Central memory CD8-positive, alpha-beta T cell (primary cell): Measurements from ENCODE around the gene AMPD2.

ENCODE experiments used
- ATAC-seq: fragments of 150-1000 bp; cut with Tn5 transposase; replicated peaks from 2 replicates; pipeline ENCODE4 v1.10.0; 2022; ENCODE audit warnings: mild to moderate bottlenecking, moderate FRiP score, moderate number of reproducible peaks; ENCODE audit not compliant: poor library complexity, severe bottlenecking; ENCODE audit errors: extremely low read depth
- DNase-seq, 2 donors: peaks; one replicate each; pipeline ENCODE4 v3.0.0; 2021; ENCODE audit warnings: low spot score in 2 of 2
- H3K27ac Mint-ChIP-seq: one replicate; pipeline ENCODE4 v1.8.0; 2022; ENCODE audit warnings: low read depth, mild to moderate bottlenecking, moderate library complexity, mixed read lengths
- H3K27me3 Mint-ChIP-seq: one replicate; pipeline ENCODE4 v1.8.0; 2022; ENCODE audit warnings: mixed read lengths
- H3K36me3 Mint-ChIP-seq: one replicate; pipeline ENCODE4 v1.8.0; 2022; ENCODE audit warnings: mild to moderate bottlenecking, moderate library complexity, mixed read lengths; ENCODE audit not compliant: insufficient read depth
- H3K4me1 Mint-ChIP-seq: one replicate; pipeline ENCODE4 v1.8.0; 2022; ENCODE audit warnings: mixed read lengths
- H3K4me3 Mint-ChIP-seq: one replicate; pipeline ENCODE4 v1.8.0; 2022; ENCODE audit warnings: mild to moderate bottlenecking, moderate library complexity, mixed read lengths
- H3K9me3 Mint-ChIP-seq: one replicate; pipeline ENCODE4 v1.8.0; 2022; ENCODE audit warnings: mixed read lengths

AMPD2 gene

DNA sequence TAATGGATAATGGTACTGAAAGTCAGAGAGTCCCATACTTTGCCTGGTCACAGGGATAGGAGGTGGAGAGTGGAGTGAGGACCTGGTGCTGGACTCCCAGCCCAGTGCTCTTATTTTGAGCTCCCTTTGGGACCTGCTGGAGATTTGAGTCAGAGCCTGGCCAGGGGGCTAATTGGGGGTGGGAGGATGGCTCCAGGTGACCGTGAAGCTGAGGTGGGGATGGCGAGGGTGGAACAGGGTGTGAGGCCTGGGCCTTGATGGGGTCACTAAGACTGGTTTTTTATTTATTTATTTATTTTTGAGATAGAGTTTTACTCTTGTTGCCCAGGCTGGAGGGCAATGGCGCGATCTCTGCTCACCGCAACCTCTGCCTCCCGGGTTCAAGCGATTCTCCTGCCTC, 17.8 kb downstream of the AMPD2 start:
- Mint-ChIP-seq H3K27ac (peak overlapping the region; percentile 13), H3K27me3 (peaks cover 8% of the 10 kb centered on the region), H3K36me3 (peaks cover 2% of the 10 kb centered on the region), H3K4me1 (peaks cover 12% of the 10 kb centered on the region), H3K9me3 (no peaks in the 10 kb centered on the region), H3K4me3 (no peak overlapping the region)
- ATAC-seq = no peak
- peak in 1 of 2 donors; percentile 3 for DNase-seq

DNA sequence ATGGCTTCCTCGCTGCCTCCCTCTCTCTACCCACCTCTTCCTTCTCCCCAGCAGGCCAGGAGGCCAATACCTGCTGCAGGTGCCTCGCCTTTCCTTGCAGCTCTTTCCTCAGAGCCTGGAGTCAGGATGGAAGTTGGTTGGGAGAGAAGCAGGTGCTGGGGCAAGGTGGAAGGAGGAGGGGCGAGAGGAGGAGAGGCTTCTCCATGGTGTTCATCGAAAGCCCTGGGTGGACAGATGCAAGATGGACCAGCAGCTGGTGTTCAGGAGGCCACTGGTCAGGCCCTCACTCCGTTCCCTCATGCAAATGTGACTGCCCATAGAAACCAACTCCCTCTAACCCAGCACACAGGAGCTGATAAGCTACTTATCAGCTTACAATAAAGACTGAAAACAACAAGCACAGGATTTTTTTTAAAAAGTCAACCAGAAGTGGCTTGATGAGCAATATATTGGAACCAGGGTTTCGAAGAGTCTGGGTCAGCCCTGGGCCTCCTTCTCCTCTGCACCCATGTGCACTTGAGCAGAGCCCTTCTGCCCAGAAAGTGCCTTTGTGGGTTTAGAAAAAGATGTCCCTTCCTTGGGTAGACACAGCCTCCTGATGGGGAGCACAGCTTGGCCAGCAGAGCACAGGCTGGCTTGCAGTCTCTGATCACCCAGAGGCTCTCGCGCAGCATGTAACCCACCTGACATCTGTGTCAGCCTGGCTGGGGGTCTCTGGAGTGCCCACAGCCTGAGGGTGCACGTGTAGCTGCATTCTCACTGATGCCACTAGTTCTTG, 19.6 kb downstream of the AMPD2 start:
- ATAC-seq = no peak
- H3K27ac Mint-ChIP-seq = no peak overlapping the region
- peaks cover 5% of the 10 kb centered on the region for H3K36me3 Mint-ChIP-seq
- no peak overlapping the region for H3K4me3 Mint-ChIP-seq
- no peaks in the 10 kb centered on the region for H3K9me3 Mint-ChIP-seq
- H3K4me1 Mint-ChIP-seq = peaks cover 12% of the 10 kb centered on the region
- DNase-seq = peak in 1 of 2 donors; percentile 6
- H3K27me3 Mint-ChIP-seq = peaks cover 8% of the 10 kb centered on the region

DNA sequence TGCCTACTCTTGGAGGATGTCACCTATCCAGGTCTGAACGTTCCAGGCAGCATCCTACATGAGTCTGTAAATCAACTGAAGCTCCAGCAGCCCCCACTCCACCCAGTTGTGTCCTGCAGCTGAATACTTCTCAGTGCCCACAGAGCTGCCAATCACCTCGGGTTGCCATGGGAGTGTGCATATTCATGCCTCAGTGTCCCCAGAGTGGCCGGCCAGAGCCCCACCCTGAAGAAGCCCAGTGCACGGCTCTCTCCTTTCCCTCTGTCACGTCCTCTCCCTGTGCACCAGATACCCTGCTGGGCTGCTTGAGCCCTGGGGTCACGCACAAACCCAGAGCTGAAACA, 20.2 kb downstream of the AMPD2 start:
- peak in 1 of 2 donors; percentile 9 for DNase-seq
- no peak overlapping the region for H3K27ac Mint-ChIP-seq
- H3K9me3 Mint-ChIP-seq = no peaks in the 10 kb centered on the region
- H3K4me3 Mint-ChIP-seq = no peak overlapping the region
- peaks cover 7% of the 10 kb centered on the region for H3K4me1 Mint-ChIP-seq
- H3K36me3 Mint-ChIP-seq = peaks cover 5% of the 10 kb centered on the region
- ATAC-seq = no peak
- peaks cover 8% of the 10 kb centered on the region for H3K27me3 Mint-ChIP-seq

DNA sequence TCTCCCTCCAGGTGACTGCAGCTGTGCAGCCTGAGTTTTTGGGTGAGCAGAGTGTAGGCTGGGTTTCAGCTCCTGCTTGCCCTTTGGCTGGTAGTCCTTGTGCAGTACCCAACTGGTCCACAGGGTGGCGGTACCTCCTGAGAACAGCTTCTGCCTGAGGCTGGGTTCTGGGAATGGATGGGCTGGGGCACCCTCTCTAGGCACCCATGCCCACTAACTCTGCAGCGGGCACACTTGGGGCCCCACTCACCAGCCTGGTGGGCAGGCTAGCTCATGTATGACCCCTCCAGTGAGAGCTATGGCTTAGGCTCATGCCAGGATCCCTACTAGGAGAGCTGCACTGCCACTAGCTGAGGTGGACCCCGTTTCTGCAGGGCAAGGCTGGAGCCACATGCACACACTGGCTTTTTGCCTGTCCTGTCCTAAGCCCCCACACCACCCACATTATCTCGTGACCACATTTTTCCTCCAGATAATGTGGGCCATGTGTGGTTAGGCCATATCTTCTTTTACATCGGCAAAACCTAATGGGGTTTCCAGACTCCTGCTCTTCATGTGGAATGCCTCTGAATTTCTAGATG, 20.7 kb downstream of the AMPD2 start:
- peaks cover 6% of the 10 kb centered on the region for H3K4me1 Mint-ChIP-seq
- ATAC-seq (peak; percentile 70), DNase-seq (peak; percentile 72 to 93)
- no peaks in the 10 kb centered on the region for H3K9me3 Mint-ChIP-seq
- no peak overlapping the region for H3K4me3 Mint-ChIP-seq
- no peak overlapping the region for H3K27ac Mint-ChIP-seq
- H3K36me3 Mint-ChIP-seq = peaks cover 5% of the 10 kb centered on the region
- H3K27me3 Mint-ChIP-seq = peaks cover 8% of the 10 kb centered on the region

DNA sequence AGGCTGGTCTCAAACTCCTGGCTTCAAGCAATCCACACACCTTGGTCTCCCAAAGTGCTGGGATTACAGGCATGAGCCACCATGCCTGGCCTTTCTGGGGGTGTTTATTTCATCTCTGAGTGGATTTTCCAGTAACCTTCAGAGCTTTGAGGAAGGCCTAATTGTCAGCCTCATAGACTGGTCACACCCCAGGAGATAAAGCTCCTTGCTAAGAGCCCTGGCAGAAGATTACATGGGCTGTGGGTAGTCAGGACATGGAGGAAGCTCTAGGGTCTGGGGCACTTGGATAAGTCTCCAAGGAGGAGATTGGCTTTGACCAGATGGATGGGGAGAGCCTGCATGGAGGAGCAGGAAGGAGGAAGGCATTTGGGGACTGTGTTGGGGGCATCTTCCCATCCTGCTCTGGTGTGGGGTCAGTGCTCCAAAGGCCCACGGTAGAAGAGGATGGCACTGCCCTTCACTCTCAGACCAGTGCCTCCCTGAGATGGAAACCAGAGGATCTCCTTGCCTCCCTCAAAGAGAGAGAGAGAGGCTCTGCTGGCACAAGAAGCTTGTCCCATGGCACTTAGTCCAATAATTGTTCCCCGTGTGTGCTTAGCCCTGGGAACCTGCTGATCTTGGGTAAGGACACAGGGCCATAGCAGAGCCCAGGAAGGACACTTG, 21.6 kb downstream of the AMPD2 start:
- no peak overlapping the region for H3K27ac Mint-ChIP-seq
- H3K4me3 Mint-ChIP-seq = no peak overlapping the region
- DNase-seq = peak in 1 of 2 donors; percentile 7
- no peak for ATAC-seq
- no peaks in the 10 kb centered on the region for H3K9me3 Mint-ChIP-seq
- H3K36me3 Mint-ChIP-seq = peaks cover 5% of the 10 kb centered on the region
- H3K27me3 Mint-ChIP-seq = peaks cover 8% of the 10 kb centered on the region
- peaks cover 6% of the 10 kb centered on the region for H3K4me1 Mint-ChIP-seq

DNA sequence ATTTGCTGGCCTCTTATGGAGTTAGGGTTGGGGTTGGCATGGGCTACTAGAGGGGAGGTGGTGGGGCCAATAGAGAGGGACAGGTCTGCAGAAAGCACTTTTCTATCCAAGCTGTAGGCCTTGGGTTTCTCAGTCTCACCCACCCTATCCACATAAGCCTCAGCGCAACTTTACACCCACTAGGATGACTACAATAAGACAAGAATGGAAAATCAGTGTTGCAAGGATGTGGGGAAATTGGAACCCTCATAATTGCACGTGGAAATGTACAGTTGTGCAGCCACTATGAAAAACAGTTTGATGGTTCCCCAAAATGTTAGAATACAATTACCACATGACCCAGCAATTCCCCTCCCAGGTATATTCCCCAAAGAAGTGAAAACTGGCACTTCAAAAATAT, 22.2 kb downstream of the AMPD2 start:
- H3K27me3 Mint-ChIP-seq = peaks cover 8% of the 10 kb centered on the region
- no peak overlapping the region for H3K4me3 Mint-ChIP-seq
- no peak overlapping the region for H3K27ac Mint-ChIP-seq
- peaks cover 6% of the 10 kb centered on the region for H3K4me1 Mint-ChIP-seq
- no peak for DNase-seq
- no peak for ATAC-seq
- H3K36me3 Mint-ChIP-seq = peaks cover 5% of the 10 kb centered on the region
- no peaks in the 10 kb centered on the region for H3K9me3 Mint-ChIP-seq

DNA sequence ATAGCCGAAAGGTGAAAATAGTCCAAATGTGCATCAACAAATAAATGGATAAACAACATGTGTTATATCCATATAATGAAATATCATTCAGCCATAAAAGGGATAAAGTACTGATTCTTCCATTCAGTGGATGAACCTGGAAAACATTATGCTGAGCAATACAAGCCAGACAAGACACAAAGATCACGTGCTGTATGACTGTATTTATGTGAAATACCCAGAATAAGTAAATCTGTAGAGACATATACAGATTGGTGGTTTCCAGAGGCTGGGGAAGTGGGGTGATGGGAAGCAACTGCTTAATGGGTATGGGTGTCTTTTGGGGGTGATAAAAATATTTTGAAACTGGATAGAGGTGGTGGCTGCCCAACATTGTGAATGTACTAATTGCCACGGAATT, 23.0 kb downstream of the AMPD2 start:
- Mint-ChIP-seq H3K36me3 (peaks cover 5% of the 10 kb centered on the region), H3K27me3 (peaks cover 8% of the 10 kb centered on the region), H3K27ac (no peak overlapping the region), H3K4me1 (peaks cover 6% of the 10 kb centered on the region), H3K4me3 (no peak overlapping the region), H3K9me3 (no peaks in the 10 kb centered on the region)
- ATAC-seq (no peak), DNase-seq (no peak)

DNA sequence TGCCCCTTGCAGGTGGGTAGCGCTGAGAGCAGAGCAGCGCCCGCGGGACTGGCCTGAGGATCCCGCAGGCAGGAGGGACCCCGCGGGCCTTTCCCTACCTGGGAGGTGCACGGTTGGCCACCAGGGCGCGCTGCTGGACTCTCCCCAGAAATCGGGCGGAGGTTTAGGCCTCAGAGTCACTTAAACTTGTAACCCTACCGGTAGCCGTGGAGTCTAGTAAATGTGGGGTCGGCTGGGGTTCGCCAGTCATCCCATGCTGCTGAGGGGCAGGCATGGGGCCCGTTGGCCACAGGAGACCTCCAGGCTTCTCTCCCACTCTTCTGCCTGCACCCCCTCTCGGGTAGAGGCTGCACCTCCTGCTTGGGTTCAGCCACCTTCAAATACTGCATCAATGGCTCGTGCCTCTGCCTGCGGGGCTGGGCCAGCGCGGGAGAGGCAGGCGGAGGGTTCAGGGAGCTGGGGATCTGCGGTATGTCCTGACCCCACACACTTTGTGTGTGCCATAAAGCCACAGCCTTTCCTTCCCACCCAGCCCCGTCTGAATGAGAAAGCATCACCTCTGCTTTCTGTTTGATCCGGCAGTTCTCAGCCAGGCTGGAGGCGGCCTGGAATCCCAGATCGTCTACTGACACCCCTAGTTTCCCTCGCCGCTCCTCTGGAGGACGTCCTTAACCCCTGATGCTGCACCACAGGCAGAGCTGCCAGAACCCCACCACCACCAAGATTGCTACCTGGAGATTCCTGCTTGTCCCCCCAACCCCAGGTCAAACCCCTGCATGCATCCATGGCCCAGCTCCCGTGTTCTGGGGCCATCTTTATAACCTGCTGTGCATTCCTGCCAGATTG, 24.0 kb downstream of the AMPD2 start:
- Mint-ChIP-seq H3K27ac (no peak overlapping the region), H3K9me3 (no peaks in the 10 kb centered on the region), H3K4me1 (peaks cover 6% of the 10 kb centered on the region), H3K4me3 (no peak overlapping the region), H3K36me3 (peaks cover 5% of the 10 kb centered on the region), H3K27me3 (peaks cover 8% of the 10 kb centered on the region)
- DNase-seq = peak; percentile 71 to 82
- ATAC-seq = peak; percentile 93

DNA sequence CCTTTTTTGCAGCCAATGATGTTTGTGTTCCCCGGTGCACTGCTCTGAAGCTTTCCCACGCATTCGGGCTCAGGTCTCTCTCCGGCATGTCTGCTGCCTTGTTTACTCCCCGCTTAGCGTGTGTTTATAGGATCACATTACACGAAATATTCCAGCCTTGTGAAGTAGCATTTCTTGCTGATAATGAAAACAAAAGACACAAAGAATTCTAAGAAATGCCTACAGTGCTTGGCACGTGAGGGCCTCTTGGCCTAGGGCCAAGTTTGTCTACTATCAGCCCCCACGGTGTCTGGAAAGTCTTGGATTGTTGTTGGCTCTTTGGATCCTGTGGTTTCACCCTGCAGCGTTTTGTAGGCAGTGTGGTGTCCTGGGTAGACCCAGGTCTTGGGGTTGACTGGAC, 25.0 kb downstream of the AMPD2 start:
- Mint-ChIP-seq H3K4me3 (no peak overlapping the region), H3K4me1 (peaks cover 6% of the 10 kb centered on the region), H3K9me3 (no peaks in the 10 kb centered on the region), H3K27ac (no peak overlapping the region), H3K36me3 (peaks cover 3% of the 10 kb centered on the region), H3K27me3 (peaks cover 8% of the 10 kb centered on the region)
- DNase-seq = no peak
- ATAC-seq = no peak

DNA sequence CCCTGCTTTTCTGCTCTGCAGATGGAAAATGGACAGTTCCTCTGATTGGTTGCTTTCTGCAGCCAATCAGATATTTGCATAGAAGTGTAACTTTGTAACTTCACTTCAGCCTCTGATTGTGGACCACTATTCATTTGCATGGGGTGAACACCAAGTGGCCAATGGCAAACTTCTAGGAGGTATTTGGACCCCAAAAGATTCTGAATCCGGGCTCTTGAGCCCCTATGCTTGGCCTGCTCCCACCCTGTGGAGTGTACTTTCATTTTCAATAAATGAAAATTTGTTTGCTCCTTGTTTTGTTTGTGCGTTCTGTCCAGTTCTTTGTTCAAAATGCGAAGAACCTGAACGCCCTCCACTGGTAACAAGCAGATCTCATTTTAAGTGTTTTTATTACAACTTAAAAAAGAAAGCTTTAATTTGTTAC, 29.9 kb downstream of the AMPD2 start:
- Mint-ChIP-seq H3K4me1 (no peaks in the 10 kb centered on the region), H3K27me3 (peaks cover 17% of the 10 kb centered on the region), H3K4me3 (no peak overlapping the region), H3K9me3 (no peaks in the 10 kb centered on the region), H3K27ac (no peak overlapping the region), H3K36me3 (no peaks in the 10 kb centered on the region)
- DNase-seq = no peak
- ATAC-seq = no peak

DNA sequence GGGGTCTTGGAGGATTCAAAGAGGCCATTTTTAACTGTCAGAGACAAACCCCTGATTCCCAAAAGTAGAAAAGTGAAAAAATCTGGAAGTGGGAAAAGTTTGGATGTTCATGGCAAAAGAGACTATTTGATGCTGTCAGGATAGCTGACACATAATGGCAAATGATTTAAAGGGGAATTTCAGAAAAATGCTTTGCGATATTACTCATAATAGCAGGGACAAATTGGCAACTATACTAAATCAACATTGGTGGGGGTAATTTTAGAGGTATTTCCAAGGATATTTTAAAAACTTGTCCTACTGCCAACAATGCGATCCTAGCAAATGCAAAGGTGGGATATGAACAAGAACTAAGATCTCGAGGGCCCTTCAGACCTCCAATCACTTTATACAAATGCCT, 31.0 kb downstream of the AMPD2 start:
- ATAC-seq (no peak), DNase-seq (no peak)
- Mint-ChIP-seq H3K36me3 (no peaks in the 10 kb centered on the region), H3K27ac (no peak overlapping the region), H3K9me3 (no peaks in the 10 kb centered on the region), H3K27me3 (peaks cover 17% of the 10 kb centered on the region), H3K4me3 (no peak overlapping the region), H3K4me1 (peaks cover 2% of the 10 kb centered on the region)

DNA sequence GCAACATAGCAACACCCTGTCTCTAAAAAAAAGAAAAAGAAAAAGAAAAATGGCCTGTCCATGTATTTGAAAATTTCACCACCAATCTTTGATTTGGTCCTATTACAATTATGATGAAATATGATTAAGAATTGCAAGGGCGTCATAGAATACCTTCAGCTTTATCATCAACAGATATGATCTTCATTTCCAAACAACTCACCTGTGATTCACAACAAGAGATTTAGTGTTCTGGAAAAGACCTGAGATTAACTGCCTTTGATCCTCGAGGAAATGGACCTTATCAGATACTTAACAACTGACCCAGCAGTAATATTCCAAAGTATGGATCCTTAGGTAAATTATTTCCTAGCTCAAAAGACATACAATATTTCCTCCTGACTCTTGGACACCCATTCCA, 32.8 kb downstream of the AMPD2 start:
- H3K27me3 Mint-ChIP-seq = peaks cover 17% of the 10 kb centered on the region
- H3K9me3 Mint-ChIP-seq = no peaks in the 10 kb centered on the region
- peaks cover 8% of the 10 kb centered on the region for H3K36me3 Mint-ChIP-seq
- H3K4me3 Mint-ChIP-seq = no peak overlapping the region
- peaks cover 11% of the 10 kb centered on the region for H3K4me1 Mint-ChIP-seq
- H3K27ac Mint-ChIP-seq = no peak overlapping the region
- no peak for DNase-seq
- ATAC-seq = no peak
